ENCODE measurements around the gene NSF.
A peak's percentile ranks its signal among the peaks of the same experiment; 100 is the strongest.
"Not testable (repeated sequence)": the region's sequence is repeated elsewhere in the genome, so short reads cannot be mapped to it uniquely, and the experiment has no call there.

Gene NSF

GRCh38 chr17:46692196-46692595 lies 101.7 kb downstream of the NSF start:
- H3K4me3 ChIP-seq (ENCODE audit: low read length); DNase-seq (ENCODE audit: low read depth): not testable (repeated sequence)

GRCh38 chr17:46693283-46693682 lies 102.8 kb downstream of the NSF start:
- not testable (repeated sequence) for DNase-seq (ENCODE audit: low read depth); H3K4me3 ChIP-seq (ENCODE audit: low read length)

DNA sequence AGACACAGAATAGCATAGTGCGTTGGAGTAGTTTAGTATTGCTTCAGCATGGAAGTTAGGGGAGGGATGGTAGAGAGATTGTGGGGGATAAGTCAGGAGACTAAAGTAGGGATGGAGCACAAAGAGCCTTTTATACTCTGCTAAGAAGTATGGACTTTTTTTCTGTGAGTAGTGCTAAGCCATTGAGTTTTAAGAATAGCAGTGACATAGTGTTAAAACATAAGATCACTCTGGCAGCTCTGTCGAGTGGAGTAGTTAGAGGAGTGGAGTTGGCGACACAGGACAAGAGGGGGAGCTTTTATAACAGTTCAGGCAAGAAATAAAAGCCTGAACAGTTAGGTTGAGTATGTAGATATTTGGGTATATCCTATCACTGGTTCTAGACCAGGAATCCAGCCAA lies 106.1 kb downstream of the NSF start:
- not testable (repeated sequence) for DNase-seq (ENCODE audit: low read depth); H3K4me3 ChIP-seq (ENCODE audit: low read length)

- not testable (repeated sequence) for DNase-seq (ENCODE audit: low read depth); H3K4me3 ChIP-seq (ENCODE audit: low read length)
These were observed 108.5 kb downstream of the NSF start for GRCh38 chr17:46699014-46699413.

DNA sequence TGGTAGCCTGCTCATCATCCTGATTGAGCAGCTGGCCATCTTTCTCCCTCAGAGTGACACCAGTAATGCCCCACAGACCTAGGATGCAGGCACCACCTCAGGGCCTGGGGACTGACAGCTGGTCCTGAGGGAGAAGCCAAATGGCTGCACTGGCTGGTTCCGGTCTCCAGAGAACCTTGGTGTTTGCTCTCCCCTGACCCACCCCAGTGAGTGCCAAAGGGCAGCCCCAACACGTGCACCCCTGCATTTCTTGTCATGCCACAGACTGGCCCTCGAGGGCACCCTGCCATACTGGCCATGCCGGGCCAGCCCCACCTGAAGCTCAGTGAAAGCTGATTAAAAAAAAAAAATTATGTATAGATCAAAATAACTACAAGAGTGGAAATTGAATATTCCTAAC lies 127.5 kb downstream of the NSF start:
- no peak overlapping the region for H3K4me3 ChIP-seq (ENCODE audit: low read length)
- DNase-seq (ENCODE audit: low read depth) = no peak
- TF ChIP-seq, protein P1, sequence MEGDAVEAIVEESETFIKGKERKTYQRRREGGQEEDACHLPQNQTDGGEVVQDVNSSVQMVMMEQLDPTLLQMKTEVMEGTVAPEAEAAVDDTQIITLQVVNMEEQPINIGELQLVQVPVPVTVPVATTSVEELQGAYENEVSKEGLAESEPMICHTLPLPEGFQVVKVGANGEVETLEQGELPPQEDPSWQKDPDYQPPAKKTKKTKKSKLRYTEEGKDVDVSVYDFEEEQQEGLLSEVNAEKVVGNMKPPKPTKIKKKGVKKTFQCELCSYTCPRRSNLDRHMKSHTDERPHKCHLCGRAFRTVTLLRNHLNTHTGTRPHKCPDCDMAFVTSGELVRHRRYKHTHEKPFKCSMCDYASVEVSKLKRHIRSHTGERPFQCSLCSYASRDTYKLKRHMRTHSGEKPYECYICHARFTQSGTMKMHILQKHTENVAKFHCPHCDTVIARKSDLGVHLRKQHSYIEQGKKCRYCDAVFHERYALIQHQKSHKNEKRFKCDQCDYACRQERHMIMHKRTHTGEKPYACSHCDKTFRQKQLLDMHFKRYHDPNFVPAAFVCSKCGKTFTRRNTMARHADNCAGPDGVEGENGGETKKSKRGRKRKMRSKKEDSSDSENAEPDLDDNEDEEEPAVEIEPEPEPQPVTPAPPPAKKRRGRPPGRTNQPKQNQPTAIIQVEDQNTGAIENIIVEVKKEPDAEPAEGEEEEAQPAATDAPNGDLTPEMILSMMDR (conservative IDR thresholded peaks at IDR 0.05; ENCODE audit: low read length) = no peak

GRCh38 chr17:46719891-46720290 lies 129.4 kb downstream of the NSF start:
- TF ChIP-seq, protein P1 (conservative IDR thresholded peaks at IDR 0.05; ENCODE audit: low read length) = no peak
- H3K4me3 ChIP-seq (ENCODE audit: low read length) = no peak overlapping the region
- no peak for DNase-seq (ENCODE audit: low read depth)

DNA sequence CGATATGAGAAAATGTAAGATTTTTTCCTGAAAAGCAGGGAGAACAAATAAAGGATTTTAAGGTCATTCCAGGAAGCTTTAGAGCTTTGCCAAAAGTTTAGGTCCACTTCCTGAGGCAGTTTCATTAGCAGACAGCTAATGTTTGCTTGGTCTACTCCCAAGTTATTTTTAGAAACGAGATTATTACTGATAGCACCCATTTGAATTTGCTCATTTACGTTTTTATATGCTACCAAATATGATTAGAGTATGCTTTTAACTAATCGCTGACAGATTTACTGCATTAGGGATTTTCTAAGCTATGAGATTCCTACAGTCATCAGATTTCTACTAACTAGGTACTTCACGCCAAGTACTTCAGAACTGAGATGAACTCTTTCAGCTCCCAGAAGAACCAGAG lies 129.9 kb downstream of the NSF start:
- H3K4me3 ChIP-seq (ENCODE audit: low read length) = no peak overlapping the region
- TF ChIP-seq, protein P1 (conservative IDR thresholded peaks at IDR 0.05; ENCODE audit: low read length) = no peak
- no peak for DNase-seq (ENCODE audit: low read depth)

GRCh38 chr17:46722662-46723285 lies 132.3 kb downstream of the NSF start:
- no peak for DNase-seq (ENCODE audit: low read depth)
- H3K4me3 ChIP-seq (ENCODE audit: low read length) = no peak overlapping the region
- TF ChIP-seq, protein P1 (conservative IDR thresholded peaks at IDR 0.05; ENCODE audit: low read length) = no peak

DNA sequence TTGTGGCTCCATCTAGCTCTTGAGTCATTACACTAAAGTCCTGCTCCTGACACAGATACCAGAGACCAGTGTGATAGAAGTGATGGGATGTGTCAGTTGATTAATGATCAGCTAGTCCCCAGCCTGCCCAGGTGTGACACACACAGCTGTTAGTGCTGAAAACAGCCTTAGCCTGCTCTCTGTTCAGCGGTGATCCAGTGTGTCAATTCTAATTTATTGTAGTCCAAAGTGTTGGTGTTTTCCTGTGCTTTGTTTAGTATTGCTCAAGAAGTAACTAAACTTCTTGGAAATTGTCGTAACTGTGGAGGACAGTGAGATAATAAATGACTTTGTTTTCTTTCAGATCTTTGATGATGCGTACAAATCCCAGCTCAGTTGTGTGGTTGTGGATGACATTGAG lies 135.7 kb downstream of the NSF start:
- peak; percentile 38 for DNase-seq (ENCODE audit: low read depth)
- TF ChIP-seq, protein P1 (conservative IDR thresholded peaks at IDR 0.05; ENCODE audit: low read length) = no peak
- H3K4me3 ChIP-seq (ENCODE audit: low read length) = no peak overlapping the region
